Stimulated activated CD4-positive, alpha-beta T cell treated with anti-CD3 and anti-CD28 coated beads, Interleukin-4, amount 100 ng/mL, for 4 hours (primary cell): ENCODE measurements around the gene FABP1.

Source experiments
- DNase-seq, 2 experiments: peaks; one replicate each; pipeline ENCODE4 v3.0.0-alpha.2; 2020

Gene FABP1

GRCh38 chr2:88074854-88075292, 53.0 kb downstream of the FABP1 start:
- DNase-seq: no peak

GRCh38 chr2:88074150-88074549, 53.7 kb downstream of the FABP1 start:
- no peak for DNase-seq
